GM10847 (cell line): ENCODE measurements around the gene DNAJC5G.

ENCODE experiments used
- POLR2A ChIP-seq: IDR thresholded peaks from 2 replicates; pipeline ENCODE4 v1.6.1; 2011; ENCODE audit not compliant: insufficient read length; ENCODE audit errors: extremely low read depth

DNAJC5G gene

DNA sequence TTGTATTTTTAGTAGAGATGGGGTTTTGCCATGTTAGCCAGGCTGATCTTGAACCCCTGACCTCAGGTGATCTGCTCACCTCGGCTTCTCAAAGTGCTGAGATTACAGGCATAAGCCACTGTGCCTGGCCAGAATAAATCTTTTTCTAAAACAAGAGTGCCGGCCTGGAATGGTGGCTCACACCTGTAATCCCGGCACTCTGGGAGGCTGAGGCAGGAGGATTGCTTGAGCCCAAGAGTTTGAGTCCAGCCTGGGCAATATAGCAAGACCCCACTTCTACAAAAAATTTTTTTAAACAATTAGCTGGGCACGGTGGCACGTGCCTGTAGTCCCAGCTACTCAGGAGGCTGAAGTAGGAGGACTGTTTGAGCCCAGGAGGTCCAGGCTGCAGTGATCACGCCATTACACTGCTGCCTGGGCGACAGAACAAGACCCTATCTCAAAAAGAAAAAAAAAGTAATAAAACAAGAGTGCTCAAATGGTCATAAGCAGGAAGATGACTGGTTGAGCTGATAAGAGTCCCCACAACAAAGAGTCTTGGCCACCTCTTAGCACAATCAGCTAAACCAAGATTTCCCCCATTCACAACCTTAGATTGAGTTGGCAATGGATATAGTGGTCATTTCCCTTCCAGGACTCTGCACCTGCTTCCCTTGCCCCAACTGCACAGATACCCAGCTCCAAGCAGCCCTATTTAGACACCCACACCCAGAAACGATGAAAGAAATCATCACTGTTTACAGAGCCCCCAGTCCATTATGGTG, 38.8 kb downstream of the DNAJC5G start:
- TF ChIP-seq POLR2A = no peak

DNA sequence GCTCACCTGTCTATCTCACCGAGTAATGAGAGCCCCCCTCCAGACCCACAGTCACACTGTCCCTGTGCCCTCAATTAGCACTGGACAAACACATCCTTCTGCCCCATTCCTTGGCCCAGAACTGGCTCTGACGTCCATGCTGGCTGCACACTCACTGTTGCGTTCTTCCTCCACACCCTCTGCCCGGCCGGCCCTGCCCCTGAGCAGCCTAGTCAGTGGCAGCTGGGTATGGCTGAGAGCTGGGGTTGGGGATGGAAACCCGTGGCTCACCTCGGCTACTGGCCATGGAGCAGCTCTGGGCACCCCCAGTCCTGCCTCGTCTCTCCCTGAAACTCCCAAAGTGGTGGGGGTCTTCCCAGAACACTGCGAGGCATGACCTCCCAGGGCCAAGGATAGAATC, 39.5 kb downstream of the DNAJC5G start:
- TF ChIP-seq POLR2A = no peak

DNA sequence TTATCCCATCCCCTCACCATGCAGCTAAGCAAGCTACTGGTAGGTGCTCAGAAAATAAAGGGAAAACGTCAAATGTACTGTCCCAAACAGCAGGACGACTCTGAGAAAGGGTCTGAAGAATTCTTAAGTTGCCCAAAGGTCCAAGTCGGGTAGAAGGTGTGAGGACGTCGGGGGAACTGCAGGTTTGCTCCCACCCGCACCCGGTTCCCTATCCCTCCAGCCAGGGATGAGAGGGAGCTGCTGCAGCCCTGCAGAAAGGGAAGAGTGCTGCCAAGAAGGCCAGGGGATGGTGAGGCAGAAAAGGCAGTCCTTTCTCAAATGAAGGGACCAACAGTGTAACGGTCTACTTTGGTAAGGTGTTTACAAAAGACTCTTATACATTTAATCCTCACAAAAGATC, 39.9 kb downstream of the DNAJC5G start:
- no peak for TF ChIP-seq POLR2A

- no peak for TF ChIP-seq POLR2A
These were observed 41.6 kb downstream of the DNAJC5G start for GRCh38 chr2:27316655-27317412.

DNA sequence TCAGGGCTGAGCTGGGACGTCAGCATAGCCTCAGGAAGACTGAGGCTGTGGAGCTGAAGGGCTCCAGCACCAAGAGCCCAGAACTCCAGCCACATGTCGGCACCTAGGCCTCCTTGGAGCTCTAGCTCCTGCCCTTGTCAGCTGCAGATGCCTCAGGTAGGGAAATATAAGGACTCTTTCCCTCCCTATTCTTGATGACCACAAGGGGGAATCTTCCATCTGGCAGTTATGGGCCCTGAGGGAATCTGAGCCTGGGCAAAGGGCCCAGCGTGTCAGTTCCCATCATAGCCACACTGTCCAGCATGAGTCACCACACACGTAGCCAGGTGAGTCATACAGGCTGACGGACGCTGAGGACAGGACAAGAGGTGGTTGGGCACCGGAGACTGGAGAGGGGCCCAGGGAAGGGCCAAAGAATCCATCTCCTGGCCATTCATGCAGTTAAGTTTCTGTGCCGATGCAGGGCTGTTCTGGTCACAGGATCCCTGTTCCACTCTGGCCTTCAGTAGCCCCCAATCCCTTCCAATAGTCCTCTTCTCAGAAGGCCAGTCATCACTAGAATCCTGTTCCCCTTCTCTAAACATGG, 45.8 kb downstream of the DNAJC5G start:
- no peak for TF ChIP-seq POLR2A

GRCh38 chr2:27322301-27322765, 47.1 kb downstream of the DNAJC5G start:
- TF ChIP-seq POLR2A = no peak

GRCh38 chr2:27322766-27323595, 47.7 kb downstream of the DNAJC5G start, which contains the start of gene MPV17:
Gene MPV17, minus strand, starts transcription at chr2:27323097. Its CDS starts 580 bp downstream, at chr2:27322517.
- TF ChIP-seq POLR2A = peak; percentile 81

- TF ChIP-seq POLR2A = no peak
These were observed 48.5 kb downstream of the DNAJC5G start for GRCh38 chr2:27323596-27324285.

DNA sequence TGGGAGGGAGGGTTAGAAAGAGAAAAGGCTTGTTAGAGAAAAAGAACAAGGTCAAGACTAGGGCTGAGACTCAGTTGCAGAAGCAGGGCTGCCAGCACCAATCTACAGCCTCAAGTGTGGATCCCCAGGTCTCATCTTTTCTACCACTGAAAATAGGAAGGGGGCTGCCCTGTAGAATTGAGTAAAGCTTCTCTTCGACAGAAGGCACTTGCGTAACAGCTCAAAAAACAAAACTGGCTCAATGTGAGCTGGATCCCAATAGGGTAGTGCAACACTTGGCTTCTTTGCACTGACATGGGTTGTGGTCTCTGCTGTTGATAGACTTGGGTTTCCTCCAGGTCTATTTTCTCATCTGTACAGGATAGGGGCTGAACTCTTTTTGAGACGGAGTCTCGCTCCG, 49.5 kb downstream of the DNAJC5G start:
- TF ChIP-seq POLR2A = no peak
